HG03196 (cell line): ENCODE measurements around the gene INTS13.
"Not testable (repeated sequence)": the region's sequence is repeated elsewhere in the genome, so short reads cannot be mapped to it uniquely, and the experiment has no call there.

ENCODE experiments used
- ATAC-seq: cut with Tn5 transposase; IDR thresholded peaks from one replicate; pipeline ENCODE4 v1.9.1; 2021; ENCODE audit not compliant: unreplicated experiment

The INTS13 gene, protein sequence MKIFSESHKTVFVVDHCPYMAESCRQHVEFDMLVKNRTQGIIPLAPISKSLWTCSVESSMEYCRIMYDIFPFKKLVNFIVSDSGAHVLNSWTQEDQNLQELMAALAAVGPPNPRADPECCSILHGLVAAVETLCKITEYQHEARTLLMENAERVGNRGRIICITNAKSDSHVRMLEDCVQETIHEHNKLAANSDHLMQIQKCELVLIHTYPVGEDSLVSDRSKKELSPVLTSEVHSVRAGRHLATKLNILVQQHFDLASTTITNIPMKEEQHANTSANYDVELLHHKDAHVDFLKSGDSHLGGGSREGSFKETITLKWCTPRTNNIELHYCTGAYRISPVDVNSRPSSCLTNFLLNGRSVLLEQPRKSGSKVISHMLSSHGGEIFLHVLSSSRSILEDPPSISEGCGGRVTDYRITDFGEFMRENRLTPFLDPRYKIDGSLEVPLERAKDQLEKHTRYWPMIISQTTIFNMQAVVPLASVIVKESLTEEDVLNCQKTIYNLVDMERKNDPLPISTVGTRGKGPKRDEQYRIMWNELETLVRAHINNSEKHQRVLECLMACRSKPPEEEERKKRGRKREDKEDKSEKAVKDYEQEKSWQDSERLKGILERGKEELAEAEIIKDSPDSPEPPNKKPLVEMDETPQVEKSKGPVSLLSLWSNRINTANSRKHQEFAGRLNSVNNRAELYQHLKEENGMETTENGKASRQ

DNA sequence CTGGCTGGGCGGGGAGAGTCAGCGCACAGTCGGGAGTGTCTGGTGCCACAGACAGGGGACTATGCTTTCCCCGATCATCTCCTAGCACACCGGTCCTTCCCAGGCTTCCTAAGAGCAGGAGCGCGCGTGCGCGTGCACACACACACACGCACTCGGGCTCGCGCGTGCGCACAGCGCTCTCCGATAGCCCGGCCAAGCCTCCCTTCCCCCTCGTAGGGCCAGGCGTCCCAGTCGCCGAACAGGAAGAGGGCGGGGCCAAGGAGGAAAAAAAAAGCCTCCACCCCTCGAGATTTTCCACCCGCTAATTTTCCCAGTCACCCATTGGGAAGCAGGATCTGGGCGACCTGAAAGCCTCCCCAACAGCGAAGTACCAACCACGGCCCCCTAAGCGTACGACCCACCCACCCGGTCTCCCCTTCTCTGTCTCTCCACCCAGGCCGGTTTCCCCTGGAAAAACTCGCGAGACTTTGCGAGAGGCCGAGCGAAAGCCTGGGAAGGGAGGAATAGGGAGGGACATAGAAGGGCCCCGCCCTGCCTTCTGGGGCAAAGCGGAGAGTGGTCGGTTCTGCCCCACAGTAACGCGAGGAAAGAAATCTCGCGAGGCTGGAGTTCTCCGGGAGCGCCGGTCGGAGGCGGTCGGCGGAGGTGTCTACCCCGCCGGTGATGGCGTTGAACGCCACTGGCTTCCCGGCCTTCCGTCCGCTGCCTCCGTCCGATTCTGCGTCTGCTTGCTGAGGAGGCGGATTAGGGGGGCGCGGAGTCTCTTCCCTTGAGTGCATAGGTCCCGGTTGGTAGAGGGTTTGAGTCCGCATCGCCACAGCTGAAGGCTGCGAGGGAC is at the start of gene INTS13, which contains the start of gene FGFR1OP2:
Gene INTS13 (minus strand): TSS at position 119 of the 838 bp plus-strand sequence. CDS start 1,178 bp downstream, outside the sequence.
Gene FGFR1OP2 (plus strand): TSS at position 608 of the 838 bp plus-strand sequence. CDS start 15,689 bp downstream, outside the sequence.
- ATAC-seq: peak; percentile 91

DNA sequence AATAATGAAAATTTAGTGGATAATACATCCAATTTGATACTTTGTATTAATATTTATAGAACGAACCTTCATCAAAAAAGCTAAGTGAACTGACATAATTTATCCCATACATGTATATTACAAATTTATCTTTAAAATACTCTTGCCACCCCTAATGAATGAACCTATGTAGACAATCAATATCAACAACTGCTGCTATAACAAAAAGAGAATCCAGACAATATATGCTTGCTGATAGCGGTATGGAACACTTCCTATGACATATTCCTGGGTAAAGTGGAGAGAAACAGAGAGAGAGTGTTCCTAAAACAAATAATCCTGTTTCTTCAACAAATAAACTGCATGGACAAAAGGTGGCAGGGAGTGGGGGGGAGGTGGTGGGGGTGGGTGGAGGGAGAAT is 45.1 kb upstream of the INTS13 start:
- ATAC-seq: no peak

DNA sequence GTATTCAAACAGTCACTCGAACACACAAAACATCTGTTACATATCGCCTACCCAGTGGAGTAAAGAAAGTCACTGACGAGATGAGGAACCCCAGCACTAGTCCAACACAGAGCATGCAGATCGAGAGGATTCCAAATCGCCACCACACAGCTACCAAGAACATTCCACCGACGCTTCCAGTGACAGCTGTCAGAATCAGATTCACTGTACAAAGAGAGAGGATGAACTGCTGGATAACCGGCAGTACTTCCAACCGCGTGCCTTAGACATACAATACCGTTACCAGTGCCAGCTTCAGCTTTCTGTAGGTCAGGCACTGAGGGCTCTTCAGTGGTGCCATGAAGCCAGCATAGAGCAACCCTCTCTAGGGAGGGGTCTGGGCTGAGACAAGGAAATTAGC is 42.0 kb upstream of the INTS13 start:
- ATAC-seq: no peak

DNA sequence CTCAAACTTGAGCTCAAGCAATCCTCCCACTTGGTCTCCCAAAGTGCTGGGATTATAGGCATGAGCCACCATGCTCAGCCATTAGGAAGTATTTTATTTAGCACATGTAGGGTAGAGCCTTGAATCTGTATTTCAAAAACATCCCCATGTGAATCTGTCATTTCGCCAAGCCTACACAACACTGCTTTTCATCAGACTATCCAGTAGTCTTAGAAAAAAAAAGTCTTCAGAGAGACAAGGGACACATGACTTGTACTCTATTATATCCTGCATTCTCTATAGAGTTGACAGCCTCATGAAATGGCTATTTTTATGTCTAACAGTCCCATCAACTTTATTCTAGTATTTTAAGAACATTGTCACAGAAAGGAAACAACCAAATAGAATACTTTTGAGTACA is 41.0 kb upstream of the INTS13 start:
- no peak for ATAC-seq

DNA sequence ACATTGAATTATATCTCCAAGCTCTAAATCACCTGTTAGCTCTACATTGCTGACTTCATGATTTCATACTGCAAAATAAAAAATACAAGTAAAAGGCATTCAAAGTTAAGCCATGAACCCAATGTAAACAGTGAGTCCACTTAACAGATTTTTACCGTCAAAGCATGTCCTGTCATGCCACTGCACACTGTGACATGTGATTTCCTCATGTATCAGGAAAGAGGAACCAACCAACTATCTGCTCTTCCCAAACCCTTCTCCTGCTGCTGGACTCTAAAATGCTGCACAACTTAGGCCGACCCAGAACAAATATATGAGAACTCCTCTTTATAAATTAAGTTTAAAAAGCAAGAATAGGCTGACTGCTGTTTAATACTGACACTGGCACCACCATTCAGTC is 38.9 kb upstream of the INTS13 start:
- no peak for ATAC-seq

DNA sequence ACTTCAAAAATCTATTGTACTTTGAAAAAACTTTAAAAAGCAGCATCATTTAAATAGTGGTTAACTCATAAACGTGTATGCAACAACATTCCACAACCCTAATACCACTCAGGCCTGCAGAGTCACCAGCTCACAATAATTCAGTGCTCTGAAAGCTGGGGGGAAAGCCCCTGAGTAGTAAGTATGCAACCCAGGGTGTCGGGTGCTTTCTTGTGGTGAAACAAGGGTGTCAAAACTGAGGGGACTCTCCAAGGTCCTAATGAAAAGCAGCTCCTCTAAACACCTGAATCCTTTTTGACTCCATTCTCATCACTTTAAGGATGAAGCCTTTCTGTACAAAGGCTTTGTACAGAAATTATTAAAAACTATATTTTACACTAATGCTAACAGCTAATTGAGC is 34.2 kb upstream of the INTS13 start:
- peak; percentile 91 for ATAC-seq

DNA sequence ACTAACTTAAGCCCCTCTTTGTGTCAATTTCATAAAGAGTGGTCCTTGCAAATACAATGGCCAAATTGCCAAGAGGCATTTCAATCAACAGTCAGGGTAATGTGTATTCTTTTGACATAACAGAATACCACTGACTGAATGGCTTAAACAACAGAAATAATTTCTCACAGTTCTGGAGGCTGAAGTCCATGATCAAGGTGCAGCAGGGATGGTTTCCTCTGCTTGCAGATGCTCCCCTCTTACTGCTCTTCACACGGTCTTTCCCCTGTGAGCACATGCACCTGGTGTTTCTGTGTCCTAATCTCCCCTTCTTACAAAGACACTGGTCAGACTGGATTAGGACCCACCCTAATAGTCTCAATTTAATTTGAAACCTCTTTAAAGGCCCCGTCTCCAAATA is 32.4 kb upstream of the INTS13 start:
- ATAC-seq: no peak

DNA sequence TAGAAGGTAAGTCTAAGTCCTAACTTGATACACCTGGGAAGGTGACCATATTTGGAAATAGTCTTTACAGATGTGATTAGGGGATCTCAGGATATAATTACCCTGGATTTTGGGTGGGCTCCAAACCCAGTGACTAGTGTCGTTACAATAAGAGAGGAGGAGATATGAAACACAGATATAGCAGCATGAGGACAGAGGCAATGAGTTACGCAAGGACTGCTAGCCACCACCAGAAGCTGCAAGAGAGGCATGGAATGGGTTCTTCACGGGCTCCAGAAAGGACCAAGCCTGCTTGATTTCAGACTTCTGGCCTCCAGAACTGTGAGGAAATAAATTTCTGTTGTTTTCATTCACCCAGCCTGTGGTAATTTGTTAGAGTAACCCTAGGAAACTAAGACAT is 29.1 kb upstream of the INTS13 start:
- no peak for ATAC-seq

DNA sequence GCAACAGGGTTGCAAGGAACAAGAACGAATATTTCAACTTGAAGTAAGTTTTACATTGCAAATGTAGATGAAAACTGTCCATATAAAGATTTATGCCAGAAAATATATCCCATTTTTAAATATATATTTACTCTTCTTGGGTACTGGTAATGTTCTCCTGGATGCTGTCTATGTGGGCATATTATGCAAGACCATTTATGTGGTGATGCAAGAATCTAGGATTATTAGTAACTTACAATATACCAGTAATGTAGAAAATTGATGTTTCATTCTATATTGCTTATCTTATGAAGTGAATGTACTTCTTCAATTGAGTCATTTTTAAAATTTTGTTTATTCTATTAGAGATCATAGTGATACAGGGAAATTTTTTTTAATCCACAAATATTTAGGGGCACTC is 25.6 kb upstream of the INTS13 start:
- ATAC-seq: no peak

DNA sequence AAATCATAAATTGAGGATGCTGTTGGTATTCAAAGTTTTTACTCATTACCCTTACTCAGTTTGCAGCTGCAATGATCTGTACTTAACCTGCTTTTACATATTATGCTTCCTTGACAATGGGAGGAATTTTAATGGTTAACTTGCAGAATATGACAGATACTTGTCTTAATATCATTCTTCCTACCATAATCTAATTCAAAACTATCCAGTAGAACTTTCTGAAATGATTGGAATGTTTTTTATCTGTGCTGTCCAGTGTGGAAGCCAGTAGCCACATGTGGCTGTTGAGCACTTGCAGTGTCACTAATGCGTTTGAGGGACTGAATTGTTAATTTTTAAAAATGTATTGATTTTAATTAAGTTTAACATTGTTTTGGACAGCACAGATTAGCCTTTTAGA is 24.0 kb upstream of the INTS13 start:
- no peak for ATAC-seq

DNA sequence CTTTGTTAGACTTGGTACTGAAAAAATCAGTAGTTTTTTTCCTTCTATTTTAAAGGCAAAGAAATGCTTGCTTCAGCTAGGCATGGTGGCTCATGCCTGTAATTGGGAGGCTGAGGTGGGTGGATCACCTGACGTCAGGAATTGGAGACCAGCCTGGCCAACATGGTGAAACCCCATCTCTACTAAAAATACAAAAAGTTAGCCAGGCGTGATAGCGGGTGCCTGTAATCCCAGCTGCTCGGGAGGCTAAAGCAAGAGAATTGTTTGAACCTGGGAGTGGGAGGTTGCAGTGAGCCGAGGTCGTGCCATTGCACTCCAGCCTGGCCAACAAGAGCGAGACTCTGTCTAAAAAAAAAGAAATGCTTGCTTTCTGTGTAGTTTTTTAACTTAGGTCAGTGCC is 23.6 kb upstream of the INTS13 start:
- not testable (repeated sequence) for ATAC-seq

DNA sequence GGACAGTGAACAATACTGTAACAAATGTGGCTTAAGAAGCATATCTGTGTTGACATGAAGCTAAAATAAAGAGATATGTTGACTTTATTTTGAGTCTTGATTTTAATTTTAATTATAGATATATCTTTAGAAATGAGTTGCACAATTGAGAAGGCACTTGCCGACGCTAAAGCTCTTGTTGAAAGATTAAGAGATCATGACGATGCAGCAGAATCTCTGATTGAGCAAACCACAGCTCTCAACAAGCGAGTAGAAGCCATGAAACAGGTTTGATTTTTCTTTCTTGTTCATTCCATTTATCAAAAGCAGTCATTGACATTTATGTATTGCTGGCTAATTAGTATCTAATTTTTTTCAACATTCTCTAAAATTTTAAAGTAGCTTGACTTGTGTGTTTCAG is 16.2 kb upstream of the INTS13 start:
- no peak for ATAC-seq

DNA sequence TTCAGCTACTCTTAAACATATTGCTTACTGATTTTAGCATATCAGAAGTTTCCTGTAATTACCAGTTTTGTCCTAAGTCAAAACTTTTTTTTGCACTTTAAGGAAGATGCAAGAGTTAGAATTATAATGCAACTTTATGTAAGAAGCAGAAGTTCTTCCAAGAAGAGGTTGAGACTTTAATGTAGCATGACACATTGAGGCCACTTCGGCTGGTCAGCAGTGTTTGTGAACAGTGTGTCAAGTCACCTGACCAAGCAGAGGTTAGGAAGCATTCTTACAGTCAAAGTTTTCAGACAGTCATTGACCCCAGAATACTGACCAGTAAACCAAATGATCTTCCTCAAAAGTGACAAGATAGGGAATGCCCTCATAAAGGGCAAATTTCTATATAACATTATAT is 15.7 kb upstream of the INTS13 start:
- ATAC-seq: no peak

DNA sequence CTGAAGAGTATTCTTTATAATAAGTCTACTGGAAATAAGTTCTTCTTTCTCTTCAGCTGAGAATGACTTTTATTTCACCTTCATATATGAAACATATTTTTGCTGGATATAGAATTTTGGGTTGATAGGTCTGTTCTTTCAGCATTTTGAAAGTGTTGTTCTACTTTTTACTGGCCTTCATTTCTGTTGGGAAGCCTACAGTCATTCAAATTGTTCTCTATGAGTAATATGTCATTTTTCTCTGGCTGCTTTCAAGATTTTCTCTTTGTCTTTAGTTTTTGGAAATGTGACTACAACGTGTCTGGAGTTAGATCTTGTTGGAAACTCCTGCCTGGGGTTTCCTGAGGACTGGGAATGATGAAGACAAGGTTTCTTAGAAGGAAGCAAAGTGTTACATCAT is 10.5 kb upstream of the INTS13 start:
- ATAC-seq: no peak

DNA sequence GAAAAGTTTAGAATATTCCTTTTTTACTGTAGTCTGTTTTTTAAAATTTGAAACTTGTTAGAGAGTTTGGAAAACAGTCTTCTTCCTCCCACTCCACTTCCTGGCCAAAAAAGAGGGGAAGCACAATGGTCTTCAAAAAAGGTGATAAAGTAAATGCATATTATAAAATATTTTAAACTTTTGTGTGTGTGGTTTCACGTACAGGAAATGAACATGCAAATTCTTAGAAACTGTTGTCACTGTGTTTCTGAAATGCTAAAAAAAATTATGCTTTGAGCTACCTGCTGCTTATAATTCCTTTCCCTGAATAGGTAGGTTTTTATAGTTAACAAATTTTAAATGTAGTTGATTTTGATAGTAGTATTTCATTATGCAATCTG is 3.4 kb upstream of the INTS13 start:
- no peak for ATAC-seq

DNA sequence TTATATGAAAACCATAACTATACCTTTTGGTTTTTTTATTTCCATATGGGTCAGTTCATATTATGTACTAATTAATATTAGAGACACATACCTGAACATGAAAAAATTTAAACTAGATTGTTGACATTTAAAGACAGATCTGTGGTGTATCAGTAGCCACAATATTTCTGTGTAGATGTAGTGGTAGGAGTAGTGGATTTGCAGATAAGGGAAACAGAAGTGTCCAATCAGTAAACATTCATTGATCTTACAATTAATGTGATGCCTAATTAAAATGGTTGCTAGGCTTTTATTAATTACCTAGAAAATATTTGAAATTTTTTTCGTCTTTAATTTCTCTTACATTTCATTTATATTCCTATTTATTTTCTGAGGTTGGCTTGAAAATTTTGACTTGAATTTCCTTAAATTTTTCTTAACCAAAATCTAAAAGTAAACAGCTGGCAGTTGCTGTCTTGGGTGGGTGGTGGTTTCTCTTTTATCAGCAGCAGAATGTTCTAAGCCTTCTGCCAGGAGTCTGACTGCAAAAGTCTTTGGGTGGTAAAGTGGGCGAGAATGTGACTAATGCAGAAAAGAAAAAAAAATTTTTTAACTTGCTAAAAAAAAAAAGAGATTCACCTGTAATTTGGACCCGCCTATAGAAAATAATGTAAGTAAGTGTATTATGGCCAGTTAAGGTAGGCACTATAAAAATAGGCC is 2.9 kb upstream of the INTS13 start:
- no peak for ATAC-seq

DNA sequence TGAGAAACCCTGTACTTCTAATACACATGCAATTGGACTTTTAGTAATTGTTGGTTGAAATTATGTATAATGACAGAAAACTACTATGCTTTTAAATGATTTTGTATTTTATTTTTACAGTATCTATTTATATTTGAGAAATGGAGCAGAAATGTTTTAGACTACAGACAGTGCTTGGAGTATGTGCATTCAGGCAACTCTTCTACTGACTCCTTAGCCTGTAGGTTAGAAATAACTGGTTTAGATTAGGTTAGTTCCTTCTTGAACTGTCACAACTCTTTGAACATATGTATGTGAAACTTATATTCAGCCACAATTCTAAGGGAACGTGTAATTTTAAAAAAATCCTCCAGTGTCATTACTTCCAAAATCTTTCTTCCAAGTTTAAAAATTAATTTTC is 2.2 kb upstream of the INTS13 start:
- ATAC-seq: no peak

DNA sequence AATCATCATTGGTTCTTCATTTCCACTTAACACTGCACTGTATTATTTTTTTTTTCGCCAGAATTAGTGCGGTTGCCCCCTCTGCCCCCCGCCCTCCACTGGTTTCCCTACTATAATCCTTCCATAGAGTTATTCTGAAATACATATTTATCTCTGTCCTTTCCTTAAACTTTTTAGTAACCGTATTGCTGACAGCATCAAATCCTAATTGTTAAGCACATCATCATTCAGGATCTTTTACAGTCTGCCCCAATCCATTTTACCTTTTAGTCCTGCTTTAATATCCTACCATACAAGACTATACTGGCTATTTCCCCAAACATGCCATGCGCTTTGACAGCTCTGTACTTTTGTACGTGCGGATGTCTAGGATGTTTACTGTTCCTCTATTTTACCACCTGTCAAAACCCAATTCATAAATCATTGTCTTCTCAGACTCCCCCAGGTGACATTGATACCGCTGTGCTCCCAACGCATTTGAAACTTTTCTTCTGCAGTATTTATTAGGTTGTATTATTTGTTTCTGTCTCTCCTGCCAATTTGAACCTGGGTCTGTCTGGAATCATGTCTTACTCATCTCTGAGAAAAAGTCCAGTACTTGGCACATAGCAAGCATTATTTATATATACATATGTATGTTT is 1.5 kb upstream of the INTS13 start:
- no peak for ATAC-seq

DNA sequence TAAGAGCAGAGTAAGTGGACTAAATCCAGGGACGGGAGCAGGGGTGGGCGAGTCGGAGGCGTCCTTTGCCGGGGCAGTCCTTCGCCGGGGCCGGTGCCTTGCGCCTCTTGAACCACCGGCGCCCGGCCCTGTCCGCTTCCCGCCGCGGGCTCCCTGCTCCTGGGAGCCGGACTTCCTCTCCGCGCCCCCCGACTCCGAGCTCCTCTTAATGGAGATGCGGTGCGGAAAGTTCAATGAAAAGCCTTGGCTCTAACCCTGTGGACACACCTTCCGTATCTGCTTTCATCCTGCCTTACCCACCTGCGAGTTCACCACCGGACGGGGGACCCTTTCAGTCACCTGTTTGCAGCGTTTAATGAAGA is 901 bp upstream of the INTS13 start:
- peak; percentile 14 for ATAC-seq

DNA sequence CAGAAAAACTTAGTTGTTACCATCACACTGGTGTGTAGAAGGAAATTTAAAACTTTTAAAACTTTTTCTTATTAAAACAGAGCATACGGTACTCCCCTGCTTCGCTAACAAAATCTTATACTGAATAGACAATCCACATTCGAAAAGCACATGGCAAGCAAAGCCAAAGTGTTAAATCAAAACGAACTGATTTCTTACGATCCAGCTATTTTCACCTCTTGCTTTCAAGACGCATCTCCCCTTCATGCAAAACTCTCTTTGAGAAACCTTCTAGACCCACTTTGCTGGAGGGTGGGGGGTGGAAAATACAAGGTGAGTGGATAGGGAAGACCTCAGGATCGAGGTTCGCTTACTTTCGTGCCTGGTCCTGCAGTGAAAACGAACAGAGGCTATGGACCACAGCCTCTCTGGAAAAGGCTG is 328 bp downstream of the INTS13 start:
- no peak for ATAC-seq
